SKM-1 treated with dmso at 0.1 percent for 144 hours (cell line): Measurements from ENCODE around the gene DCP1B.

Source experiments
- DNase-seq: peaks from one replicate; lab custom pipeline; 2025; ENCODE audit not compliant: unreplicated experiment; lab: John Stamatoyannopoulos, UW

Gene DCP1B

DNA sequence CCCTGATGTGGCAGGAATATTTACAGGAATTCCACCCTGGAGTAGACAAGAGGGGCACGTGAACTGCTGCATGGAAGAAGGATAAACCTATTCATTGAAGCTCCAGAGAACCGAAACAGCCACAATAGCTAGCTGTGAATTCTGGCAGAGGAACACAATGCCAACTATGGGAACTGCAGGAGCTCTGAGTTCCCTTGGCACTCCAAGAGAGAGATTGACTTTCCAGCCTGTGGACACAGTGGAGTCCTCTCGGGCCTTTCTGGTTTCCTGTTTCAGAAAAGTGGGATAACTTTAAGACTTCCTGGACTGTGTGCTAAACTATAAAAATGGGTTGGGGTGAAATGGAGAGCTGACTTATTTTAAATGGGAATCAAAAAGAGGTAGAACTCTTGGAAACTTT, 97.7 kb downstream of the DCP1B start:
- DNase-seq, result no peak

DNA sequence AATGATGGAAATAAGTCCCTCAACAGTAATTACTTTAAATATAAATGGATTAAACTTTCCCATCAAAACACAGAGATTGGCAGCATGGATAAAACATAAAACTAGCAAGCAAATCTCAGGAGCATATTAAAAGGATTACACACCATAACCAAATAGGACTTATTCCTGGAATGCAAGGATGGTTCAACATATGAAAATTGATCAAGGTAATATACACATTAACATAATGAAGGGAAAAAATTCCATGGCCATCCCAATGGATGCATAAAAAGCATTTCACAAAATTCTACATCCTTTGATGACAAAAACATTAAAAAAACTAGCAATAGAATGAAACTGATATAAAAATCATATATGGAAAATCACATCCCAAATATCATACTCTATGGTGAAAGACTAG, 99.4 kb downstream of the DCP1B start:
- no peak for DNase-seq

DNA sequence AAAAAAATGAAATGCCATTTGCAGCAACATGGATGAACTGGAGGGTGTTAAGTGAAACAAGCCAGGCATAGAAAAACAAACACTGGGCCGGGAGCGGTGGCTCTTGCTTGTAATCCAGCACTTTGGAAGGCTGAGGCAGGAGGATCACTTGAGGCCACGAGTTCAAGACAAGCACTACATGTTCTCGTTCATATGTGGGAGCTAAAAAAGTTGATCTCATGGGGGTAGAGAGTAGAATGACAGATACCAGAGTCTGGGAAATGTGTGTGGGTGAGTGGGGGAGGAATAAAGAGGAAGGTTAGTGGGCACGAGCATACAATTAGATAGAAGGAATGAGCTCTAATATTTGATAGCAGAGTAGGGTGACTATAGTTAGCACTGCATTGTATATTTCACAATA, 107.3 kb downstream of the DCP1B start:
- no peak for DNase-seq
